ENCODE data around the gene LOXHD1.

- TF ChIP-seq, protein P1, sequence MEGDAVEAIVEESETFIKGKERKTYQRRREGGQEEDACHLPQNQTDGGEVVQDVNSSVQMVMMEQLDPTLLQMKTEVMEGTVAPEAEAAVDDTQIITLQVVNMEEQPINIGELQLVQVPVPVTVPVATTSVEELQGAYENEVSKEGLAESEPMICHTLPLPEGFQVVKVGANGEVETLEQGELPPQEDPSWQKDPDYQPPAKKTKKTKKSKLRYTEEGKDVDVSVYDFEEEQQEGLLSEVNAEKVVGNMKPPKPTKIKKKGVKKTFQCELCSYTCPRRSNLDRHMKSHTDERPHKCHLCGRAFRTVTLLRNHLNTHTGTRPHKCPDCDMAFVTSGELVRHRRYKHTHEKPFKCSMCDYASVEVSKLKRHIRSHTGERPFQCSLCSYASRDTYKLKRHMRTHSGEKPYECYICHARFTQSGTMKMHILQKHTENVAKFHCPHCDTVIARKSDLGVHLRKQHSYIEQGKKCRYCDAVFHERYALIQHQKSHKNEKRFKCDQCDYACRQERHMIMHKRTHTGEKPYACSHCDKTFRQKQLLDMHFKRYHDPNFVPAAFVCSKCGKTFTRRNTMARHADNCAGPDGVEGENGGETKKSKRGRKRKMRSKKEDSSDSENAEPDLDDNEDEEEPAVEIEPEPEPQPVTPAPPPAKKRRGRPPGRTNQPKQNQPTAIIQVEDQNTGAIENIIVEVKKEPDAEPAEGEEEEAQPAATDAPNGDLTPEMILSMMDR (IDR thresholded peaks at IDR 0.05) = no peak
- no peak for TF ChIP-seq POLR2A (IDR thresholded peaks at IDR 0.05)
Observed at GRCh38 chr18:46452820-46453219, 204.2 kb downstream of the LOXHD1 start.
